Lower lobe of right lung (tissue), 2 donors: ENCODE data around the gene LRP3. TPM values are rescaled to one million over a fixed set of nuclear protein-coding genes. Genes with fewer than 3 reads are reported as not detected.

Experiments
- ATAC-seq, 2 donors: fragments of 200-7000 bp; cut with Tn5 transposase; one replicate each; pipeline ENCODE4 v1.9.1; 2020 to 2022; ENCODE audit warnings: mild to moderate bottlenecking in 2 of 2, moderate library complexity in 2 of 2
- DNase-seq: peaks from one replicate; pipeline ENCODE4 v3.0.0-alpha.2; 2020
- H3K27ac ChIP-seq: fragments of 200-600 bp; one replicate; pipeline ENCODE4 v1.8.0; 2022
- H3K27me3 ChIP-seq: fragments of 200-600 bp; one replicate; pipeline ENCODE4 v1.8.0; 2022; ENCODE audit warnings: low read depth
- H3K36me3 ChIP-seq: fragments of 200-600 bp; one replicate; pipeline ENCODE4 v1.8.0; 2022; ENCODE audit warnings: mild to moderate bottlenecking
- H3K4me1 ChIP-seq: fragments of 200-600 bp; one replicate; pipeline ENCODE4 v1.8.0; 2022
- H3K4me3 ChIP-seq: fragments of 200-600 bp; one replicate; pipeline ENCODE4 v1.8.0; 2022; ENCODE audit warnings: mild to moderate bottlenecking
- H3K9me3 ChIP-seq: fragments of 200-600 bp; one replicate; pipeline ENCODE4 v1.8.0; 2022
- CTCF ChIP-seq: fragments of 200-600 bp; IDR thresholded peaks from one replicate; pipeline ENCODE4 v1.8.0; 2022; ENCODE audit warnings: antibody characterized with exemption, mild to moderate bottlenecking
- intact Hi-C: fragments of 100-400 bp; cut with DNase I; formaldehyde crosslinking; loops from one replicate; pipeline ENCODE4 v1.11.0; 2022
- total RNA-seq: library from RNA; stranded (reverse); fragmentation: NEBNext Ultra II Directional; extraction: Animal tissue kit (Norgen Biotek cat#: 25700); gene quantifications from one replicate; pipeline ENCODE4 v1.2.1, GENCODE V29; 2021
- donor health status: DM: no; HTN: yes; CAD: no; lungs with severe emphysema.

The LRP3 gene
- total RNA-seq, 1 donor from 2014 or later: 13.8 TPM

GRCh38 chr19:33197591-33198000, 3.5 kb downstream of the LRP3 start:
- ATAC-seq (no peak), DNase-seq (no peak)
- TF ChIP-seq CTCF: no peak
- peaks cover 6% of the 10 kb centered on the region for H3K27me3 ChIP-seq
- intact Hi-C loops: no loop called here
- no peaks in the 10 kb centered on the region for H3K36me3 ChIP-seq
- H3K4me1 ChIP-seq: peaks cover 9% of the 10 kb centered on the region
- no peak overlapping the region for H3K27ac ChIP-seq
- no peak overlapping the region for H3K4me3 ChIP-seq
- H3K9me3 ChIP-seq: no peaks in the 10 kb centered on the region

DNA sequence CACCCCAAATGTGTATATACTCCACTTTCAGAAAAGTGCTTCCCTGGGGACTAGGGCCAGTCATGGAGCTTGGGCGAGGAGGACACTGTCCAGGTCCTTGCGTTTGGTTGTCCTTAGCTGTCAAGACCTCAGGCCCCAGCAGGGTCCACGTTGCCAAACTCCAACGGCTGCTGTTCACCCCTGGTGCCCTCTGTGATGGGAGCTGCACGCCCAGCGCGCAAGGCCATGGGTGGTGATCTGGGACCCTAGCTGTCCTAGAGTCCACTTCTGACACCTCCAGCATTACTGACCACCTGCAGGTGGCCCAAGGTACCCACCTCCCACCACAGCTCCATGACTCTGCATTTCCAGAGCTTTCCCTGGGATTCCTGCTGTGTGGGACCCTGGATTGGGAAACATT, 4.0 kb downstream of the LRP3 start:
- Histone ChIP-seq H3K27ac (no peak overlapping the region), H3K27me3 (peaks cover 6% of the 10 kb centered on the region), H3K9me3 (no peaks in the 10 kb centered on the region), H3K4me1 (peaks cover 9% of the 10 kb centered on the region), H3K4me3 (no peak overlapping the region), H3K36me3 (no peaks in the 10 kb centered on the region)
- TF ChIP-seq CTCF: no peak
- no peak for ATAC-seq
- intact Hi-C loops: no loop called here
- DNase-seq: no peak

DNA sequence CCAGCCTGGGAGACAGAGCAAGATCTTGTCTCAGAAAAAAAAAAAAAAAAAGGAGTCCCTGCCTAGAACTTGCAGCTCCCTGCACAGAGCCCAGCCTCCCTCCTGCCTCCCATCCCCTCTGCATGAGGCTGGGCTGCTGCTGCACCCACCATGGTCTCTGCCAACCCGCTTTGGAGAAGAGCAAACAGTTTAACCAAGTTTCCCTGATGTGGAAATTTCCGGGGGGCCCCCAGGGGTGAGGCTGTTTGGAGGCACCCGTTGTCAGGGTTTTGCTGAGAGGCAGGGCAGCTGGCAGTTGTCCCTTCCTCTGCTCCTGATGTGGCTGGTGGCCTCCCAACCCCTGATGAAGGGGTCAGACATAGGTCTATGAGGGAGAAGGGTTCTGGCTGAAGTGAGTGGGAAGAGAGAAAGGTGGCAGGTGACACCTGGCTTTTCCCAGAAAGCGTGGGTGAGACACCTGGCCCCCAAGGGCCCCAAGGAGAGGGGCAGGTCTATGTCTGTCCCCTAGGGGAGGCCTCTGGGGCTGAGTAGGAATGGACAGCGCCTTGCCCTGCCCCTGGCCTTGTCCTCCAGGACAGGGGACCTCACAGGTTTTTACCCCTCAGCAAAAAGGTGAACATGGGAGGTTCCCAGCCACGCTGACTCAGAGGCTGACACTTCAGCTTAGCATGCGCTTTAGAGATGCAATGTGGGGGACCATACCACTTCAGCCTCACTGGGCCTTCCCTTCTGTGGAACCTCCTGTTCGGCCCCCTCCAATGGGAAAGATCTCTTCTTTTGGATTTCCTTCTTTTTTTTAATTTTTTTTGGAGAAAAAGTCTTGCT, 5.5 kb downstream of the LRP3 start:
- Histone ChIP-seq H3K27me3 (no peaks in the 10 kb centered on the region), H3K4me3 (no peak overlapping the region)
- intact Hi-C loops: no loop called here

GRCh38 chr19:33201473-33201872, 7.3 kb downstream of the LRP3 start:
- Histone ChIP-seq H3K36me3 (peaks cover 4% of the 10 kb centered on the region), H3K9me3 (no peaks in the 10 kb centered on the region), H3K27me3 (no peaks in the 10 kb centered on the region), H3K4me1 (no peaks in the 10 kb centered on the region), H3K4me3 (no peak overlapping the region), H3K27ac (no peak overlapping the region)
- intact Hi-C loops: no loop called here
- ATAC-seq (no peak), DNase-seq (no peak)
- TF ChIP-seq CTCF: no peak

More for the DNA sequence above, 5.5 kb downstream of the LRP3 start:
- Histone ChIP-seq H3K4me1 (peaks cover 5% of the 10 kb centered on the region), H3K9me3 (no peaks in the 10 kb centered on the region), H3K36me3 (no peaks in the 10 kb centered on the region), H3K27ac (no peak overlapping the region)
- TF ChIP-seq CTCF: no peak
- no peak for ATAC-seq
- no peak for DNase-seq

DNA sequence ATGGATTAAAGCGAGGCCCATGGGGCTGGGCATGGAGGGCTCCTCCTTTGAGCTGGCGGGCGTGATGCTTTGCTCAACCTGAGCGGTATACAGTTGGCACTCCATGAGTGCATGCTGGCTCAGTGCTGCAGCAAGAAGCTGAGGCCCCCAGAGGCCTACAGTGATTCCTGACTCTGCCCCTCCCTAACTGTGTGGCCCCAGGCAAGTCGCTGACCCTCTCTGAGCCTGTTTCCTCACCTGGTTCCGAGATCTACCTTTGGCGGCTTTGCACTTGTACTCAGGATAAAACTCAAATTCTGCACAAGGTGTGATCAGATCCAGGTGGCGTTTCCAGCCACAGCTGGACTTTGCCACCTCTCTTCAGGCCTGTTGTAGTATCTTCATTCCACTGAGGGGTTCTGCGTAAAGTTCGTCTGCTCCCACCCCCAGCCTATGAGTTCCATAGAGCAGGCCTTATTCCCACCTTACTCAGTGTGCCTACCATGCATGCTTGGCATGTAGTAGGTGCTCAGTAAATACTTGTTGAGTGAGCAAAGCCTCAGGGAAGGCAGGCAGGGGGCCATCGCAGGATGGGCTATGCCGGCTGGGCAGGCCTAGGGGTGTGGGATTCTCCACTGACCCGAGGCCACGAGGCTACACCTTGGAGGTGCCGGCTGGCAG, 7.9 kb downstream of the LRP3 start:
- H3K36me3 ChIP-seq: peaks cover 4% of the 10 kb centered on the region
- no peak for ATAC-seq
- intact Hi-C loops: no loop called here
- TF ChIP-seq CTCF: no peak
- H3K27me3 ChIP-seq: no peaks in the 10 kb centered on the region
- H3K4me3 ChIP-seq: no peak overlapping the region
- H3K27ac ChIP-seq: no peak overlapping the region
- DNase-seq: no peak
- H3K4me1 ChIP-seq: no peaks in the 10 kb centered on the region
- no peaks in the 10 kb centered on the region for H3K9me3 ChIP-seq
